PC-9 (cell line): ENCODE data around the gene RBFOX1. TPM values are rescaled to one million over a fixed set of nuclear protein-coding genes. Genes with fewer than 3 reads are reported as not detected.

Experiments
- BruUV-seq: library from RNA; stranded (reverse); fragments of 400-500 nt; replicated peaks from 2 replicates; lab custom pipeline; 2021; lab: Mats Ljungman, UMichigan
- CTCF ChIA-PET: fragments of 300-600 bp; sonication (Branson Sonifier 250); formaldehyde crosslinking; loops from one replicate; lab custom pipeline; 2022; ENCODE audit warnings: antibody characterized with exemption; lab: Charles Lee
- POLR2A ChIA-PET: fragments of 300-600 bp; sonication (Branson Sonifier 250); formaldehyde crosslinking; loops from one replicate; lab custom pipeline; 2022; ENCODE audit warnings: antibody characterized with exemption; ENCODE audit not compliant: unreplicated experiment; lab: Charles Lee
- DNase-seq, 2 experiments: peaks; one replicate each; pipeline versions ENCODE4 v3.0.0 to v3.0.0-alpha.2; 2015 to 2022; ENCODE audit warnings: mixed read lengths in 1 of 2
- H2AFZ ChIP-seq: fragments of 200-600 bp; sonication (generic); 2 replicates; pipeline ENCODE4 v1.8.1; 2017; ENCODE audit warnings: antibody characterized with exemption
- H3F3A ChIP-seq: fragments of 200-600 bp; sonication (generic); 2 replicates; pipeline ENCODE4 v1.8.1; 2017; ENCODE audit warnings: antibody characterized with exemption, mild to moderate bottlenecking, low read depth; ENCODE audit not compliant: insufficient read depth
- H3K27ac ChIP-seq: fragments of 200-600 bp; sonication (generic); 2 replicates; pipeline ENCODE4 v1.6.1; 2016; ENCODE audit warnings: mixed run types
- H3K27me3 ChIP-seq: fragments of 200-600 bp; sonication (generic); 2 replicates; pipeline ENCODE4 v1.6.1; 2016; ENCODE audit warnings: low read depth, mixed run types; ENCODE audit not compliant: insufficient read depth
- H3K36me3 ChIP-seq: fragments of 200-600 bp; sonication (generic); 2 replicates; pipeline ENCODE4 v1.6.1; 2016; ENCODE audit warnings: low read depth, mixed run types
- H3K4me1 ChIP-seq: fragments of 200-600 bp; sonication (generic); replicated peaks from 2 replicates; pipeline ENCODE4 v1.6.1; 2016; ENCODE audit warnings: mixed run types; ENCODE audit not compliant: insufficient read depth
- H3K4me2 ChIP-seq: fragments of 200-600 bp; sonication (generic); 2 replicates; pipeline ENCODE4 v1.6.1; 2017; ENCODE audit warnings: mixed run types
- H3K4me3 ChIP-seq: fragments of 200-600 bp; sonication (generic); 2 replicates; pipeline ENCODE4 v1.6.1; 2016; ENCODE audit warnings: mixed run types
- H3K79me2 ChIP-seq: fragments of 200-600 bp; sonication (generic); 2 replicates; pipeline ENCODE4 v1.6.1; 2017; ENCODE audit warnings: low read depth, mixed run types
- H3K9me2 ChIP-seq: fragments of 200-600 bp; sonication (generic); 2 replicates; pipeline ENCODE4 v1.8.1; 2017; ENCODE audit warnings: mild to moderate bottlenecking; ENCODE audit not compliant: insufficient read depth
- H3K9me3 ChIP-seq: fragments of 200-600 bp; sonication (generic); 2 replicates; pipeline ENCODE4 v1.8.1; 2016; ENCODE audit warnings: low read depth; ENCODE audit not compliant: insufficient read depth
- H4K20me1 ChIP-seq: fragments of 200-600 bp; sonication (generic); 2 replicates; pipeline ENCODE4 v1.8.1; 2017; ENCODE audit not compliant: insufficient read depth
- EZH2 ChIP-seq: fragments of 200-600 bp; sonication (generic); IDR thresholded peaks from 2 replicates; pipeline ENCODE4 v1.8.0; 2017; ENCODE audit warnings: antibody characterized with exemption, low read depth
- intact Hi-C: fragments of 100-400 bp; cut with micrococcal nuclease; formaldehyde crosslinking; loops from one replicate; pipeline ENCODE4 v1.10.0; 2022; ENCODE audit not compliant: unreplicated experiment
- total RNA-seq: library from RNA; stranded (reverse); gene quantifications from 2 replicates; pipeline ENCODE4 v1.2.3, GENCODE V29; 2021
- TF ChIP-seq, protein P1 (sequence below): fragments of 200-600 bp; sonication (generic); conservative IDR thresholded peaks from 2 replicates; pipeline ENCODE4 v1.6.1; 2017; ENCODE audit warnings: mixed run types, antibody characterized with exemption, mild to moderate bottlenecking, moderate library complexity

The RBFOX1 gene
- total RNA-seq, 1 experiment from 2014 or later = not detected

- ChIA-PET CTCF (no interaction called here), POLR2A (no interaction called here)
- DNase-seq = no peak
- Histone ChIP-seq H2AFZ (no peak overlapping the region), H3K9me2 (no peaks in the 10 kb centered on the region), H3K36me3 (no peaks in the 10 kb centered on the region), H3K27ac (no peak overlapping the region), H4K20me1 (no peaks in the 10 kb centered on the region), H3K9me3 (no peaks in the 10 kb centered on the region), H3K27me3 (no peaks in the 10 kb centered on the region; the same call in 1 of the 2 replicates), H3K4me1 (no peaks in the 10 kb centered on the region), H3K4me2 (no peak overlapping the region), H3K4me3 (no peak overlapping the region), H3K79me2 (no peaks in the 10 kb centered on the region), H3F3A (0 out of 2 replicates have a peak, but pooled peaks cover 3% of the 10 kb centered on the region)
- BruUV-seq = no TSS peak
- intact Hi-C loops = no loop called here
- TF ChIP-seq EZH2 = no peak
- TF ChIP-seq, protein P1, sequence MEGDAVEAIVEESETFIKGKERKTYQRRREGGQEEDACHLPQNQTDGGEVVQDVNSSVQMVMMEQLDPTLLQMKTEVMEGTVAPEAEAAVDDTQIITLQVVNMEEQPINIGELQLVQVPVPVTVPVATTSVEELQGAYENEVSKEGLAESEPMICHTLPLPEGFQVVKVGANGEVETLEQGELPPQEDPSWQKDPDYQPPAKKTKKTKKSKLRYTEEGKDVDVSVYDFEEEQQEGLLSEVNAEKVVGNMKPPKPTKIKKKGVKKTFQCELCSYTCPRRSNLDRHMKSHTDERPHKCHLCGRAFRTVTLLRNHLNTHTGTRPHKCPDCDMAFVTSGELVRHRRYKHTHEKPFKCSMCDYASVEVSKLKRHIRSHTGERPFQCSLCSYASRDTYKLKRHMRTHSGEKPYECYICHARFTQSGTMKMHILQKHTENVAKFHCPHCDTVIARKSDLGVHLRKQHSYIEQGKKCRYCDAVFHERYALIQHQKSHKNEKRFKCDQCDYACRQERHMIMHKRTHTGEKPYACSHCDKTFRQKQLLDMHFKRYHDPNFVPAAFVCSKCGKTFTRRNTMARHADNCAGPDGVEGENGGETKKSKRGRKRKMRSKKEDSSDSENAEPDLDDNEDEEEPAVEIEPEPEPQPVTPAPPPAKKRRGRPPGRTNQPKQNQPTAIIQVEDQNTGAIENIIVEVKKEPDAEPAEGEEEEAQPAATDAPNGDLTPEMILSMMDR = no peak
Observed at GRCh38 chr16:7366041-7366440, 33.4 kb downstream of the RBFOX1 start.

DNA sequence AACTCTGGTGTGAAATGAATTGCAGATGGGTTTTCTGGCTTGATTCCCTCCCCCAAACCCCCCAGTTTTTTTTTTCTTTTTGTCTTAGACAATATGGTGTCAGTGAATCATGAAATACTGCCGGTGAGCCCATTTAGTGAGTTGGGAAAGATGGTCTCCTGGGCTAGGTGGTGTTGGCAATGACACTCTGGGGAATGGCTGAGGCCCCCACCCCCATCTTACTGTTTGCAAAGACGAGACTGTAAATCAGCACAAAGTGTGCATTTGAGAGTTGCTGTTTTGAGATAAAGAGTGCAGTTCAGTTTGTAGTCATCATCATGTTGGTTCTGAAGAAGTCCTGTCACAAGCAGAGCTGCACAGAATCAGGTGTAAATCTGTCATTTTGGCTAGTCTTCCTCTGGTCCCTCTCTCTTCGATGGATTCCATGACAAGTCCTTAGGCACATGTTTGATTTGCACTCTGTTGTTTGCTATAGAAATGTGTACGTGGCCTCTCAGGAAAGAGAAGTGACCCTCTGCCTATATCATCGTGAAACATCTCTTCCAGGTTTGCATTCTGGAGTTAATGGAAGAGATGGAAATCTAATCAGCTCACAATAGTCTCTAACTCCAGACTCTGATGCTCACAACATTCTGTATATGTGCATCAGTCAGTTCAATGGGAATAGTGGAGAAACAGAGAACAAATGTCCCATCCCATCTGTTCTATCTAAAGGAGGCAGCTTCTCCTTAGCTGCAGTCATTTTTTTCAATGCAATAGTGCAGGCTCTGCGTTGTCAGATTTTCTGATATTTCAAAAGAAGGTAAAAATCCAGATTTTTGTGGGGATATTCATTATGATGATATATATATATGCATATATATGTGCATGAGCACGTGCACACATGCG, 34.6 kb downstream of the RBFOX1 start:
- BruUV-seq = no TSS peak
- no peak for DNase-seq
- Histone ChIP-seq H3K79me2 (no peaks in the 10 kb centered on the region), H3K4me1 (no peaks in the 10 kb centered on the region), H3F3A (0 out of 2 replicates have a peak, but pooled peaks cover under 1% of the 10 kb centered on the region), H3K27ac (no peak overlapping the region), H3K36me3 (no peaks in the 10 kb centered on the region), H3K4me3 (no peak overlapping the region), H4K20me1 (no peaks in the 10 kb centered on the region), H3K9me3 (no peaks in the 10 kb centered on the region), H3K4me2 (no peak overlapping the region), H2AFZ (no peak overlapping the region), H3K27me3 (no peaks in the 10 kb centered on the region; the same call in 1 of the 2 replicates), H3K9me2 (no peaks in the 10 kb centered on the region)
- ChIA-PET CTCF (no interaction called here), POLR2A (no interaction called here)
- no peak for TF ChIP-seq EZH2
- TF ChIP-seq, protein P1 = no peak
- intact Hi-C loops = no loop called here

DNA sequence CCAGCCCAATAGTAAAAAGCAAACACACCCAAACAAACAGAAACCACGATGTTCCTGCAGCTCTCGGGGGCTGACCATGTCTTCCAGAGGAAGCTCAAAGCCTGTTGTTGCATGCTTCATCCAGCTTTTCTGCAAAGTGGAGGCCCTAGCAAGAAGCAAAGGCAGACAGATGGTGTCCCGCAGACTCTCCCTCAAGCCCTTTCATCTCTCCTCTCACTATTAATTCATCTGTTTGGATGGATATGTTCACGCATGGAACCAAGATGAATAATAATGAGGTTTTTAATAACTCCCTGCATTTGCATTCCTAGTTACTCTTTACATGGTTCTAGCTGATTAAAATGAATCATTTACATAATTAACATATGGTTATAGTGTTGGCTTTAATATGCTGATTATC, 36.6 kb downstream of the RBFOX1 start:
- Histone ChIP-seq H3K4me3 (no peak overlapping the region), H3K4me2 (no peak overlapping the region), H3F3A (no peaks in the 10 kb centered on the region), H3K27me3 (peaks cover 4% of the 10 kb centered on the region; the same call in 1 of the 2 replicates), H3K27ac (no peak overlapping the region), H4K20me1 (no peaks in the 10 kb centered on the region), H3K79me2 (no peaks in the 10 kb centered on the region), H3K4me1 (no peaks in the 10 kb centered on the region), H3K9me3 (no peaks in the 10 kb centered on the region), H3K9me2 (no peaks in the 10 kb centered on the region), H3K36me3 (no peaks in the 10 kb centered on the region), H2AFZ (no peak overlapping the region)
- intact Hi-C loops = no loop called here
- BruUV-seq = no TSS peak
- TF ChIP-seq EZH2 = no peak
- TF ChIP-seq, protein P1 = no peak
- no peak for DNase-seq
- ChIA-PET CTCF (no interaction called here), POLR2A (no interaction called here)
